Gastrocnemius medialis (tissue), 4 donors: Measurements from ENCODE around the gene SPECC1L.
"Not testable (repeated sequence)": the region's sequence is repeated elsewhere in the genome, so short reads cannot be mapped to it uniquely, and the experiment has no call there.

Experiments
- CTCF ChIP-seq, 5 experiments: fragments of 450-650 bp in 3 of 5; fragments of 200-600 bp in 2 of 5; sonication (generic) in 2 of 5; IDR thresholded peaks in 4 of 5; conservative IDR thresholded peaks in 1 of 5; 1 replicate in 4 of 5; 2 replicates in 1 of 5; pipeline ENCODE4 v1.5.1; 2016 to 2019; ENCODE audit warnings: antibody characterized with exemption in 5 of 5, mild to moderate bottlenecking in 3 of 5, moderate library complexity in 3 of 5
- POLR2A ChIP-seq, 2 donors: fragments of 450-650 bp; IDR thresholded peaks; one replicate each; pipeline ENCODE4 v1.6.1; 2017; ENCODE audit warnings: antibody characterized with exemption in 2 of 2, mild to moderate bottlenecking in 2 of 2, moderate library complexity in 2 of 2

- not testable (repeated sequence) for TF ChIP-seq CTCF (IDR thresholded peaks at IDR 0.05 in 4 of 5, conservative IDR thresholded peaks at IDR 0.05 in 1 of 5); POLR2A (IDR thresholded peaks at IDR 0.05)
Measured at GRCh38 chr22:24317511-24317910, 46.9 kb downstream of the SPECC1L start.
